ENCODE data around the gene ZNF564.

The ZNF564 gene

GRCh38 chr19:12555456-12555930 lies 4.2 kb upstream of the ZNF564 start:
- no peak overlapping the region for H3K4me3 ChIP-seq (ENCODE audit: low read depth, low read length)
- no peaks in the 10 kb centered on the region for H3K4me1 ChIP-seq
- DNase-seq: no peak
- TF ChIP-seq, protein P1, sequence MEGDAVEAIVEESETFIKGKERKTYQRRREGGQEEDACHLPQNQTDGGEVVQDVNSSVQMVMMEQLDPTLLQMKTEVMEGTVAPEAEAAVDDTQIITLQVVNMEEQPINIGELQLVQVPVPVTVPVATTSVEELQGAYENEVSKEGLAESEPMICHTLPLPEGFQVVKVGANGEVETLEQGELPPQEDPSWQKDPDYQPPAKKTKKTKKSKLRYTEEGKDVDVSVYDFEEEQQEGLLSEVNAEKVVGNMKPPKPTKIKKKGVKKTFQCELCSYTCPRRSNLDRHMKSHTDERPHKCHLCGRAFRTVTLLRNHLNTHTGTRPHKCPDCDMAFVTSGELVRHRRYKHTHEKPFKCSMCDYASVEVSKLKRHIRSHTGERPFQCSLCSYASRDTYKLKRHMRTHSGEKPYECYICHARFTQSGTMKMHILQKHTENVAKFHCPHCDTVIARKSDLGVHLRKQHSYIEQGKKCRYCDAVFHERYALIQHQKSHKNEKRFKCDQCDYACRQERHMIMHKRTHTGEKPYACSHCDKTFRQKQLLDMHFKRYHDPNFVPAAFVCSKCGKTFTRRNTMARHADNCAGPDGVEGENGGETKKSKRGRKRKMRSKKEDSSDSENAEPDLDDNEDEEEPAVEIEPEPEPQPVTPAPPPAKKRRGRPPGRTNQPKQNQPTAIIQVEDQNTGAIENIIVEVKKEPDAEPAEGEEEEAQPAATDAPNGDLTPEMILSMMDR (IDR thresholded peaks at IDR 0.05; ENCODE audit: low read depth, low read length): no peak
- no peaks in the 10 kb centered on the region for H3K36me3 ChIP-seq
- no peaks in the 10 kb centered on the region for H3K9me3 ChIP-seq
- H3K27me3 ChIP-seq: no peaks in the 10 kb centered on the region

DNA sequence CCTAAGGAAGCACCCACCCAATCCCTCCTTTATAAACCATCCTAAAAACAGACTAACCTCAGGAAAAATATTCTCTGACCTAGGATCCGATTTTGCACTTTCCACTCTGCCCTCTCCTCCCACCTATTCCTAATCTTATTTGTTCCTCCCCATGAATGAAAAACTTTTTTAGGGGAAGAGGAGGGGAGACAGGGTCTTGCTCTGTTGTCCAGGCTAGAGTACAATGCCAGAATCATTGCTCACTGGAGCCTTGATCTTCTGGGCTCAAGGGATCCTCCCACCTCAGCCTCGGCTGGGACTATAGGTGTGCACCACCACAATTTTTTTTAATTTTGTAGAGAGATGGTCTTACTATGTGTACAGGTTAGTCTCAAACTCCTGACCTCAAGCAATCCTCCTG lies 4.4 kb downstream of the ZNF564 start:
- Histone ChIP-seq H3K4me3 (ENCODE audit: low read depth, low read length) (no peak overlapping the region), H3K36me3 (no peaks in the 10 kb centered on the region; the same call in 1 of the 2 replicates), H3K9me3 (no peaks in the 10 kb centered on the region; the same call in 1 of the 2 replicates), H3K27me3 (no peaks in the 10 kb centered on the region), H3K4me1 (no peaks in the 10 kb centered on the region)
- TF ChIP-seq, protein P1 (IDR thresholded peaks at IDR 0.05; ENCODE audit: low read depth, low read length): no peak
- no peak for DNase-seq

DNA sequence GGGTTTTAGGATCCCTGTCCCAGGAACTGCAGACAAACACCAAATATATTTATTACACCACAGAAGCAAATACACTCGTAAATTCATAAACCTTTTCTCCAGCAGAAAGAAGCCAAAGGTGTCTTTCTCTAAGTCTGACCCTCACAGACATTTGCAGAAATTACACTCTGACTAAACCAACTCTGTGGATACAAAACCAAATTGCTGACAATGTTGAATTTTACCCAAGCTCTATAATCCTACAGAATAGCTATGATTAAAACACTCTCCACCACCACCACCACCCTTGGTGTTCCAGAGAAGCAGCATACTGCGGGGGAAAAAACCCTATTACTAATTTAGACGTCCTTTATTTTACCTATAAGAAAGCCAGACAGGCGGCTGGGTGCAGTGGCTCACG lies 5.2 kb downstream of the ZNF564 start:
- TF ChIP-seq, protein P1 (IDR thresholded peaks at IDR 0.05; ENCODE audit: low read depth, low read length): no peak
- Histone ChIP-seq H3K4me1 (no peaks in the 10 kb centered on the region), H3K36me3 (peaks cover 1% of the 10 kb centered on the region), H3K9me3 (no peaks in the 10 kb centered on the region; the same call in 1 of the 2 replicates), H3K27me3 (no peaks in the 10 kb centered on the region), H3K4me3 (ENCODE audit: low read depth, low read length) (no peak overlapping the region)
- no peak for DNase-seq

DNA sequence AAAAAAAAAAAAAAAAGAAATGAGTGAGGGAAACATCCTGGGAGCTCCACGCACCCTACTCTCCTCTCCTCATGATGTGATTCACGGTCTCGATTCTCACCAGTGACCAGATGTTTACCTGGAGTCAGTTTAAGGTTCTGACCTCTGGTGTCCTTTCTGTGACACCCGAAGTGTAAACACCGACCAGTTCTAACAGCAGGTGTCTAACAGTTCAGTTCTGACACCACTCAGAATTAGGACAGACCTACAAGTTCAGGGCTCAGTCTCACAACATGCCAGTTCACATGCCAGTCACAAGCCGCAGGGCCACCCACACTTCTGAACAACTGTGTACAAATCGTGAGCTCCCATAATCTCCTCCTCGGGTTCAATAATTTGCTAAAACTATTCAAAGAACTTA lies 6.0 kb downstream of the ZNF564 start:
- no peak for DNase-seq
- Histone ChIP-seq H3K27me3 (no peaks in the 10 kb centered on the region), H3K9me3 (no peaks in the 10 kb centered on the region; the same call in 1 of the 2 replicates), H3K4me3 (ENCODE audit: low read depth, low read length) (no peak overlapping the region), H3K4me1 (no peaks in the 10 kb centered on the region), H3K36me3 (peaks cover 3% of the 10 kb centered on the region)
- TF ChIP-seq, protein P1 (IDR thresholded peaks at IDR 0.05; ENCODE audit: low read depth, low read length): no peak

DNA sequence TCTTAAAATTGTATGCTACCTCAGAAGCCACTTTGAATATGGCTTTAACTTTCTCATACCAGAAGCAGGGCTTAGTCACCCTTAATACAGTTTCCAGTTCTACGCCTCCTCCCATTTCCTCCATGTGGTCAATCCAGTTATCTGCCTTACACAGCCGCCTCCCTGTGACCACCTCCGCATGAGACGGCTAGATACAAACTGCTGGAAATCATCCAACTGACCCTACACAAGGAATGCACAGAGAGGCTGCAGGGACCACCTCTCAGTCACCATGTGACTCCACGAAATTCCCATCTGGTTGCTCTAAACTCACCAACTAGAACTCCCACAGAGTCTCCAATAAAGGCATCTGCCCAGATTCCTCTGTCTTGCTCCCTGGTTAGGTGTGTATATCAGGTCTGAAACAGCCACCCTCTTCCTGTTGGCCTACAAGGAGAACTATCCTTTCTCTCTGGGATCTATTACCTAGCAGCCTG lies 6.8 kb downstream of the ZNF564 start:
- Histone ChIP-seq H3K4me3 (ENCODE audit: low read depth, low read length) (no peak overlapping the region), H3K4me1 (no peaks in the 10 kb centered on the region), H3K9me3 (no peaks in the 10 kb centered on the region; the same call in 1 of the 2 replicates), H3K27me3 (no peaks in the 10 kb centered on the region), H3K36me3 (peaks cover 3% of the 10 kb centered on the region)
- DNase-seq: no peak
- TF ChIP-seq, protein P1 (IDR thresholded peaks at IDR 0.05; ENCODE audit: low read depth, low read length): no peak

- no peak for DNase-seq
- Histone ChIP-seq H3K9me3 (no peaks in the 10 kb centered on the region; the same call in 1 of the 2 replicates), H3K27me3 (no peaks in the 10 kb centered on the region), H3K4me1 (no peaks in the 10 kb centered on the region), H3K4me3 (ENCODE audit: low read depth, low read length) (no peak overlapping the region), H3K36me3 (peaks cover 3% of the 10 kb centered on the region)
- TF ChIP-seq, protein P1 (IDR thresholded peaks at IDR 0.05; ENCODE audit: low read depth, low read length): no peak
These were observed 7.4 kb downstream of the ZNF564 start for GRCh38 chr19:12543855-12544254.
